Prostate gland (tissue), 2 donors: ENCODE results near the gene EARS2. TPM values are rescaled to one million over a fixed set of nuclear protein-coding genes. Genes with fewer than 3 reads are reported as not detected.

Experiments
- DNase-seq: peaks from one replicate; pipeline ENCODE4 v3.0.0-alpha.2; 2019; ENCODE audit warnings: low spot score
- H3K27ac ChIP-seq, 2 donors: fragments of 200-600 bp; sonication (generic); 2 replicates each; pipeline ENCODE4 v1.5.1; 2017 to 2019
- H3K27me3 ChIP-seq: fragments of 200-600 bp; sonication (generic); replicated peaks from 2 replicates; pipeline ENCODE4 v1.5.1; 2019; ENCODE audit not compliant: insufficient read depth
- H3K36me3 ChIP-seq, 2 donors: fragments of 200-600 bp; sonication (generic); 1 replicate in 1 of 2; 2 replicates in 1 of 2; pipeline versions ENCODE4 v1.5.1 to v1.8.1; 2017 to 2019
- H3K4me1 ChIP-seq: fragments of 200-600 bp; sonication (generic); replicated peaks from 2 replicates; pipeline ENCODE4 v1.5.1; 2019
- H3K4me3 ChIP-seq, 2 donors: fragments of 200-600 bp; sonication (generic); 2 replicates each; pipeline ENCODE4 v1.5.1; 2017 to 2019
- H3K9me3 ChIP-seq: fragments of 200-600 bp; sonication (generic); 2 replicates; pipeline ENCODE4 v1.5.1; 2017
- CTCF ChIP-seq, 4 experiments: fragments of 200-600 bp in 2 of 4; fragments of 450-650 bp in 2 of 4; sonication (generic) in 2 of 4; IDR thresholded peaks; 1 replicate in 3 of 4; 2 replicates in 1 of 4; pipeline ENCODE4 v1.5.1; 2016 to 2019; ENCODE audit warnings: antibody characterized with exemption in 4 of 4, mild to moderate bottlenecking in 2 of 4, moderate library complexity in 2 of 4
- POLR2A ChIP-seq: fragments of 450-650 bp; IDR thresholded peaks from one replicate; pipeline ENCODE4 v1.6.1; 2016; ENCODE audit warnings: antibody characterized with exemption, mild to moderate bottlenecking
- POLR2AphosphoS5 ChIP-seq: sonication (generic); formaldehyde crosslinking; IDR thresholded peaks from one replicate; pipeline ENCODE4 v1.6.1; 2017; ENCODE audit warnings: antibody characterized with exemption
- WGBS: methylation state at CpG from one replicate; pipeline ENCODE4 v1.1.5; 2018; 5-methylcytosine and 5-hydroxymethylcytosine counted together
- intact Hi-C: fragments of 100-400 bp; cut with DNase I; formaldehyde crosslinking; loops from one replicate; pipeline ENCODE4 v1.14.2; 2022
- total RNA-seq, 2 donors: library from RNA; depleted of rRNA; stranded (reverse); fragments of >200 nt; gene quantifications; one replicate each; pipeline ENCODE4 v1.1.0, GENCODE V29; 2016

EARS2 gene
- total RNA-seq, 2 donors from 2014 or later: 40.3 to 60.2 TPM

- Histone ChIP-seq H3K4me3 (no peak overlapping the region), H3K36me3 (peaks cover 5 to 6% of the 10 kb centered on the region in 2 donors), H3K27me3 (no peaks in the 10 kb centered on the region), H3K9me3 (no peaks in the 10 kb centered on the region), H3K27ac (no peak overlapping the region), H3K4me1 (no peaks in the 10 kb centered on the region)
- intact Hi-C loops: no loop called here
- TF ChIP-seq POLR2A (no peak), CTCF (IDR thresholded peaks at IDR 0.05) (no peak), POLR2AphosphoS5 (no peak)
- 88% methylated on average over 6 of the region's 6 CpGs for WGBS
- no peak for DNase-seq
These were observed 33.8 kb downstream of the EARS2 start for GRCh38 chr16:23523321-23523720.

GRCh38 chr16:23521965-23522364 lies 35.2 kb downstream of the EARS2 start:
- no peaks in the 10 kb centered on the region for H3K4me1 ChIP-seq
- H3K36me3 ChIP-seq: peaks cover 5 to 6% of the 10 kb centered on the region in 2 donors
- no peak for DNase-seq
- H3K9me3 ChIP-seq: no peaks in the 10 kb centered on the region
- H3K27ac ChIP-seq: no peak overlapping the region
- WGBS: 98% methylated on average over 4 of the region's 4 CpGs
- intact Hi-C loops: no loop called here
- H3K4me3 ChIP-seq: no peak overlapping the region
- TF ChIP-seq POLR2A (no peak), CTCF (IDR thresholded peaks at IDR 0.05) (no peak), POLR2AphosphoS5 (no peak)
- H3K27me3 ChIP-seq: no peaks in the 10 kb centered on the region

GRCh38 chr16:23521037-23521743 lies 36.0 kb downstream of the EARS2 start:
- Histone ChIP-seq H3K4me1 (no peaks in the 10 kb centered on the region), H3K27me3 (no peaks in the 10 kb centered on the region), H3K4me3 (no peak overlapping the region), H3K9me3 (no peaks in the 10 kb centered on the region), H3K36me3 (peaks cover 5 to 6% of the 10 kb centered on the region in 2 donors), H3K27ac (no peak overlapping the region)
- intact Hi-C loops: no loop called here
- TF ChIP-seq POLR2A (no peak), CTCF (IDR thresholded peaks at IDR 0.05) (no peak), POLR2AphosphoS5 (no peak)
- WGBS: 63% methylated on average over 4 of the region's 4 CpGs
- no peak for DNase-seq

- intact Hi-C loops: no loop called here
- DNase-seq: no peak
- peaks cover 5 to 6% of the 10 kb centered on the region in 2 donors for H3K36me3 ChIP-seq
- H3K27me3 ChIP-seq: no peaks in the 10 kb centered on the region
- TF ChIP-seq POLR2A (no peak), POLR2AphosphoS5 (no peak)
- H3K4me3 ChIP-seq: no peak overlapping the region
- 85% methylated on average over 4 of the region's 4 CpGs for WGBS
- H3K4me1 ChIP-seq: no peaks in the 10 kb centered on the region
- H3K9me3 ChIP-seq: no peaks in the 10 kb centered on the region
- no peak overlapping the region for H3K27ac ChIP-seq
These were observed 36.6 kb downstream of the EARS2 start for GRCh38 chr16:23520500-23520899.

GRCh38 chr16:23519282-23519681 lies 37.9 kb downstream of the EARS2 start:
- DNase-seq: no peak
- intact Hi-C loops: no loop called here
- no peaks in the 10 kb centered on the region for H3K9me3 ChIP-seq
- H3K27me3 ChIP-seq: no peaks in the 10 kb centered on the region
- TF ChIP-seq POLR2A (no peak), POLR2AphosphoS5 (no peak), CTCF (IDR thresholded peaks at IDR 0.05) (no peak)
- no peak overlapping the region for H3K4me3 ChIP-seq
- 97% methylated on average over 5 of the region's 5 CpGs for WGBS
- H3K27ac ChIP-seq: no peak overlapping the region
- H3K36me3 ChIP-seq: peaks cover 5 to 6% of the 10 kb centered on the region in 2 donors
- no peaks in the 10 kb centered on the region for H3K4me1 ChIP-seq
